Stimulated activated CD4-positive, alpha-beta T cell treated with anti-CD3 and anti-CD28 coated beads, TNF-alpha, amount 100 ng/mL, for 24 hours (primary cell): ENCODE data around the gene HES7.
"Not testable (repeated sequence)": the region's sequence is repeated elsewhere in the genome, so short reads cannot be mapped to it uniquely, and the experiment has no call there.

Experiments
- DNase-seq, 3 experiments: peaks; one replicate each; pipeline ENCODE4 v3.0.0-alpha.2; 2020; ENCODE audit warnings: low read depth in 3 of 3

HES7 gene

DNA sequence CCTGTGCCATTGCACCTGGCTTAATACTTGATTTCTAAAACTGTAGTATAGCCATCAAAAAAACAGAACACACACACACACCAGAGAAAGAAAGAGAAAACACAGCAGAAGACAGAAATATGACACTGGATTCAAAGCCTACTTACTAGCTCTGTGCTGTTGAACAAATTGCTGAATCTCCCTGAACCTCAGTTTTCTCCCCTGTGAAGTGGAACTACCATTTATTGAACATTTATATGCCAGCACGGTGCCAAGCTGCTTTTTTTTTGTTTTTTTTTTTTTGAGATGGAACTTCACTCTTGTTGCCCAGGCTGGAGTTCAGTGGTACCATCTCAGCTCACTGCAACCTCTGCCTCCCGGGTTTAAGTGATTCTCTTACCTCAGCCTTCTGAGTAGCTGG lies 23.1 kb downstream of the HES7 start:
- no peak for DNase-seq

DNA sequence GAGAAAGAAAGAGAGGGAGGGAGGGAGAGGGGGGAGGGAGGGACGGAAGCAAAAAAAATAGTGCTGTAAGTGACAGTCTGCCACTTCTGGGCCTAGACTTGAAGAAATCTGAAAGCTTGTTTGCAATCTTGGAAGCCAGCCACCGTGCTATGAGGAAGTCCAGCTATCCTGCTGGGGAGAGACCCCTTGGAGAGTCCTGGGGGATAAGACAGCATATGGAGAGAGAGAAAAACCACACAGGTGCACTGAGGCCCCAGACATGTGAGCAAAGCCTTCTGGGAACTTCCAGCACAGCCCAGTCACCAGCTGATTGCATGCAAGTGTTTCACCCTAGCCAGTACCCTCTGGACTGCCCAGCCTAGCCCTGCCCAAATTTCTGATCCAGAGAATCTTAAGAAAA lies 23.8 kb downstream of the HES7 start:
- no peak for DNase-seq

DNA sequence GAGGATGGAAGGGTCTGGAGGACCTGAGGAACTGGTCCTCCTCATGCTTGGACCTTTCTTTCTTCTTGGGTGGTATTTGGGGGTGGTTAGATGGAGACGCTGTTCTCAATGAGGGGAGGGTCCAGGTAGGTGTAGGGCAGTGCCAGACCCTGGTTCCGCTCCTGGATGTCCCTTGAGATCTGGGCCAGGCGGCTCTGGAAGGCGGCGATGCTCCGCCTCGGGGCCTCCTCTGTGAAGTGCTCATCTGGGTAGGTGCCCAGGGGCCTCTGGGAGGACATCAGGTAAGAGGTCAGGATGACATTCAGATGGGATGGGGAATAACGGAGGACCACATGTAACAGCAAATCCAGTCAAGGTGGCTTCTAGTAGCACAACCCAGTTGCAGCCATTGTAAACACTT lies 27.4 kb downstream of the HES7 start:
- no peak for DNase-seq

DNA sequence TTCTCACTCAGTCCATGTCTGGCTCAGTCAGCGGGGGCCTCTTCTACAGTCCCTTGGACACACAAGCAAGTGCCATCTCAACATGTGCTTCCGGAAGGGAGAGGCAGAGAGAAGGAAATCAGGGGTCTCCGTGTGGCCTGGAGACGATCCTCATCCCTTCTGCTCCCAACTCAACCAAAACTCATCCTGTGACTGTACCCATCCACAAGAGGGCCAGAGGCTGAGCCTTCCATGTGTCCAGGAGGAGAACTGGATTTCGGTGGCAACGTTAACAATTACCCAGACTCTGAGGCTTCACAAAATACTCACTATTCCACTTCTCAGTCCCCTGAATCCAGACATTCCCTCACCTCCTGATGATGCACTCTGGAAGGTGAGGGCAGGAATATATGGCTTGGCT lies 28.5 kb downstream of the HES7 start:
- DNase-seq: no peak

DNA sequence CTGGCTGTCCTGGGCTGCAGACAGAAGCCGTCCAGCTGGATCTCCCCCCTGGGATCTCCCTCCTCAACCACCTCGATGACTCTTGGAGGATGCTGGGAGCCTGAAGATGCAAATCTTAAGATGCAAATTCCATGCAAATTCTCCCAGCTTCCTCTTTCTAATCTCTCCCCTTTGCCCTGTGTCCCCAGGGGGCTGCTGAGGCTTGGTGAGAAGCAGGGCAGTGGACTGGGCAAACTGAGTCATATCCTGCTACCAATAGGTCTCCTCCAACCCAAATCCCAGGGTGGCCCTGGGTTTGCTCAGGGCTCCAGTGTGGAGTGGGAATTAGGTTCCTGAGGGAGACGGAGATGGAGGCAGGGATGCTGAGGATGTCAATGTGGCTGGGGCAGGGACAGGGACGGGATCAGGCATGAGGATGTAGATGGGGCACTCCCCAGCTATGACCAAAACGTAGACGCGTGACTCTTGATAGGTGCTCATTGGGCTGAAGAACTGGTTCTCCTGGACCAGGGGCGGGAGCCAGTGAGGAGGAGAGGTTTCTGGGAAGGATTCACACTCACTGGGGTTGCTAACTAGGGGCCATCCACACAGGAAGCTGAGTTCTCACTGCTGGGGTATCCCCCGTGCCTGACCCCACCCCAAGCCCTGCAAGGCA lies 32.7 kb downstream of the HES7 start:
- no peak for DNase-seq

DNA sequence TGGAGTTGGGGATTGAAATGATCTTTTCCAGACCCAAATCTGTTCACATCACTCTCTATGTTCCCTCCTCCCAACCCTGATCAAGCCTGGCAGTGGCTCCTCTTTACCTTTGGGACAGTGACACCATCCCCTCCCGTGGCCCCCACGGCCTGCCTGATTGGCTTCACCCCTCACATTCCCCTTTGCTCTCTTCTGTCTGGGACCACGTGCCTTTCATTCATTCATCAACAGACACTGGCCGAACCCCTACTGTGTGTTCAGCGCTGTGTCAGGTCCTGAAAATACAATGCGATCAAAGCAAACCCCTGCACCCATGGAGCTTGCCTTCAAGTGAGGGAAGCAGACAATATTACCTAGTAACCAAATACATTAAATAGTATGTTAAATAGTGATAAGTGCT lies 34.2 kb downstream of the HES7 start:
- no peak for DNase-seq

DNA sequence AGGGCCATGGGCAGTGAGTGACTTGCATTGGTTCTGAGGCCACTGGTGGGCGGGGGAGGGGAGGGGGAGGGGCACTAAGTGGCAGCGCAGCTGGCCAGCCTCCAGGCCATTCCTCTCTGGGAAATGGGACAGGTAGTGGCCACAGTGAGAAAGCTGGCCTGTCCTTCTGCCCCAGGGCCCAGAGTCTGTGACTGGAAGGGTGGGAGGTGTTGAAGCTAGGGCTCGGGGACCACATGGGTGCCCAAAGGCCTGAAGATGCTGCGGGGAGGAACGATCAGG lies 36.0 kb downstream of the HES7 start:
- DNase-seq: no peak

DNA sequence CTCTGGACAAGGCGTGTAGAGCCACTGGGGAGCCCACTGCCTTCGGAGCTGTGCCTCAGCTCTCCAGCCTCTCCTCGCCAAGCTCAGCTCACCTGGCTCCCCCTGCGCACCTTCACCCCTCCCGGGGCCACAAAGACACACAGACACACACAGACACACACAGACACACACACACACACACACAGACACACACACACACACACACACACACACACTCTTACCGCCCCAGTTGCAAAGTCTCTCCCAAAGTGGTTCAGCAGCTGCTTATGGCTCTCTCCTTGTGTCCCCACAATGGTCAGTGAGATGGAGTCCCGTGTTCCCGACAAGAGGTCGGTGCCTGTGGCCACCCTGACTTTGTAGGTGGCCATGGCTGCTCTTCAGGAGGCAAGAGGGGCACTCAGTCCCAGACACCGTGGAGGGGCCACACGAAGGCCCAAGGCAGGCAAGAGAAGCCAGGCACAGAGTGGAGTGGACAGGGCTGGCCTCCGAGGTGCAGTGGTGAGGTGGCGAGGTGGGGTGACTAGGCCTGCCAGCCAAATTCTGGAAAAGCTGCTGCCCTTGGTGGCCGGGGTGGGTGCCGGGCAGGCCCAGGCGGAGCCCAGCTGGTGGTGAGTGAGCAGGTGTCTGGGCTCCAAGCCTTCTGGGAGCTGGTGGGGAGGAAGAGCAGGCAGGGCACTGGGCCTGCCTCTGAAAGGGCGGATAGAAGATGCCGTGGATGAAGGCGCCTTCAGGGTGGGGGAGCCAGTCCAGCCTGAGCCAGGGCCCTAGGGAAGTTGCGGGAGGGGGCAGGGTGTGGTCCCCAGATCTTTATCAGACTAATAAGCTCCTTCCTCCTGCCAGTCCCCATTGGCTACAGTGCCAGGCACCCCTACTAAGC lies 36.6 kb downstream of the HES7 start, which contains the start of gene ALOX12B:
Gene ALOX12B (minus strand): TSS at position 642 of the 877 bp plus-strand sequence. CDS start 274 bp downstream, at position 368.
- no peak for DNase-seq

DNA sequence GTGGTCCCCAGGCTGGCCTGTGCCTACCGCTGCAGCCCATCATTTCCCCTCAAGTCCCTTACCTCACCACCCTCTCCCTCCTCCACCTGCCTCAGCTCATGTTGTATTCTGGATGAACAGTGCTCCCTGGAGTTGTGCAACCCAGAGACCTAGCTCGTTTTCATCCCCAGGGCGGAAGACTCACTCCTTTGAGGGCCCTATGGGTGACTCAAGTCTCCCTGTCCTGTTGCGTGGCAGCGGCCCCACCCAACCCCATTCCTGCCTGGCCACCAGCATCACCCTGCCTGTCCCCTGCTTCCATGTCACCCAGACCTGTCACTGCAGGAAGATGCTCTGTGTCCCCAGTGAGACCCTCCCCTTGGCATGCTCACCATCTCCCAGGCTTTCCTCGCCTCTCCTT lies 39.7 kb downstream of the HES7 start:
- no peak for DNase-seq

DNA sequence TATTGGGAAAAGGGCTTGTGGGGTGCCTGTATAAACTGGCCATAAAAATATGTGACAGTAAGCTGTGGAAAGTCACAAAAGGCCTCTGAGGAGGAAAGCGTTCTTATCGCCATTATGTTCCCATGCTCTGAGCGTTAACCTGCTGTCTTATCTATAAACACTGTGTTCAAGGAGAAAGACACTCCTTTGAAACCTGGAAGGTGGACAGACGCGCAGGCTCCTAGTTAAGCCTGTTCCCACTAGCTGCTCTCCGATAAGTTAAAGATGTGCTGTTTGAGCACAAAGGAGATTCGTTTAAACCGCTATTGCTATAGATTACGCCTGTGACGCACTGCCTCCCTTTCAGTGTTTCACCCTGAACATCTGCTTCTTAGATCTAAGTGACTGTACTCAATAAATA lies 41.6 kb downstream of the HES7 start:
- DNase-seq: no peak

DNA sequence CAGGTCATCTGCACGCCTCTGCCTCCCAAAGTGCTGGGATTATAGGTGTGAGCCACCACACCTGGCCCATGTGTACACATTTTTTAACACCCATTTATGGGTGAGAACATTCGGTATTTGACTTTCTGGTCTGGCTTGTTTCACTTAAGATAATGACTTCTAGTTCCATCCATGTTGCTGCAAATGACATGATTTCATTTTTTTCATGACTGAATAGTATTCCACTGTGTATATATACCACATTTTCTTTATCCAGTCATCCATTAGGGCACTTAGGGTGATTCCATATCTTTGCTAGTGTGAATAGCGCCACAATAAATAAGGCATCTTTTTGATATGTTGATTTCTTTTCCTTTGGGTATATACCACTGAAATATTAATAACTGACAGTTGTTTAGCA lies 42.0 kb downstream of the HES7 start:
- DNase-seq: no peak

DNA sequence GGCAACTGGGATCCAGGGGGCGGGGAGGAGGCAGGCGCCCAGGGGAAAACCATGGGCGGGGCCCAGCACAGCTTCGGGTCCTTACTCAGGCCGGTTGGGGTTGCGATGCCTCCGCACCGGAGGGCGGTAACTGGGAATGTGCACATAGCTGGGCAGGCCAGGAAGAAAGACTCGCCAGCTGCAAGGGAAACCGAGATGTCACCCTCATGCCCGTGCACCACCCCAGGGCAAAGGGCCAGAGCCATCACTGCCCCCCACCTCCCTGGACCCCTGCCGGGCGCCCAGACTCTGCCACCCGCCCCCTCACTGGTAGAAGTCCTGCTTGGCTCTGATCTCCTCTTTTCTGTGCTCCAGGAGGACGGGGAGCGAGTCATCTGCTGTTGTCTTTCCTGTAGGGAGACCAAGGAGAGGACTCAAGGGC lies 43.1 kb downstream of the HES7 start:
- DNase-seq: no peak

DNA sequence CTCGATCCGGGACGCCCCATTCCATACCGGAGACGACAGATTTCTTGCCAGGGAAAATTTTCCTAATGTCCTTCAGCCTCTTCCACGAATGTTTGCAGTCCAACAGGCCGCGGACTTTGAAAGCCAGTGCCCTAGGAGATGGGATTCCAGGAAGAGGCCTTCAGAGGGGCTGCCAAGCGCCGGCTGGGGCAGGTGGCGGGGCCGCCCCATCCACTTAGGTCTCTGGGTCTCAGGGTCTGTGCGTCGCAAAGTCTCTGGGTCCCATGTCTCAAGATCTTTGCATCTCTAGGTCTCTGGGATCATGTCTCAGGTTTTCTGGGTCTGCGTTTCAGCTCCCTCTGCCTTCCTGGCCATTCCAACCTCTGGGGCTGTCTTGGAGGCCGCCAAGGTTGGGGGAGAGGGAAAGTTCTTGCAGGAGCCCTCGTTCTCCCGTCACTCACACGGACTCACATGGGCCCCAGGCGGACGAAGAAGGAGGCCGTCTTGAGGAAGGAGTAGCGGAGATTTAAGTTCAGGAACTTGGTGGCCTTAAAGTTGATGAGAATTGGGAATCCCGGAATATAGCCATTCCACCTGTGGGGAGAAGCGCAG lies 43.6 kb downstream of the HES7 start:
- no peak for DNase-seq

DNA sequence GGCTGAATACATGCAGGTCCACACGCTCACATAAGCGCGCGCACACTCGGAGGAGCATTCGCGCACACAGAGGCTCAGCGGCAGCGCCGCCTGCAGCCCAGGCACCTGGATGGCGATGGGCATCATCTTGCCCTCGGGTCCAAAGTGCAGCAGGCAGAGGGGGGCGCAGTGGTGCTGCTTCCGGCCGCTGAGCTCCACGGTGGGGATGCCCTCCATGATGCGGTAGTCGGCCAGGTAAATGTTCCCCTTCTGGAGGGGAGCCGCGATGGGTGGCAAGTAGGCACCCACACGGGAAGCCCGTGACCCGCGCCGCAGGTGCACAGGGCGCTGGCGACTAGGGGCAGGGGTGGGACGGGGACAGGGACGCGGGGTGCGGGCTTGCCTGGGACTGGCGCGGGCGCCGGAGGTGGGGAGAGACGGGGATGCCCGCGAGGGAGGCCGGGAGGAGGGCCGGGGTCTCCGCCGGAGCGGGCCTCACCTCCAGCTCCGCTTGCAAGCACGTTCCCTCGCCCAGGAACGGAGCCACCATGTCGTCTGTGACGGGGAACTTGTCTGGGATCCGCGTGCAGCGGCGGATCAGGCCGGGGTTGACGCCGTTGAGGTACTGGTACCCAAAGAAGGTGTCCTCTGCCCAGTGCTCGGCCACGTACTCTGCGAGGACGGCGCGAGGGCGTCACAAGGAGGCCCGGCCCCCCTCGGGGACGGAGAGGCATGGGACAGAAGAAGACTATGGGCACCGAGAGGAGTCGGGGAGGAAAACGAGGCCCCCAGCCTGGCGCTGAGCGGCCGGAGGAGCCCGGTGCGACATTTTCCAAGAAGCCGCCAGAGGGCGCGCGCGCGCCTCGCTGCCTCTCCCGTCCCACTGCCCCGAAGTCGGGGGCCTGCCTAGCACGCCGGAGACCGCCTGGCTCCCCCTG lies 44.4 kb downstream of the HES7 start:
- peak; percentile 65 to 83 (median 69) for DNase-seq

DNA sequence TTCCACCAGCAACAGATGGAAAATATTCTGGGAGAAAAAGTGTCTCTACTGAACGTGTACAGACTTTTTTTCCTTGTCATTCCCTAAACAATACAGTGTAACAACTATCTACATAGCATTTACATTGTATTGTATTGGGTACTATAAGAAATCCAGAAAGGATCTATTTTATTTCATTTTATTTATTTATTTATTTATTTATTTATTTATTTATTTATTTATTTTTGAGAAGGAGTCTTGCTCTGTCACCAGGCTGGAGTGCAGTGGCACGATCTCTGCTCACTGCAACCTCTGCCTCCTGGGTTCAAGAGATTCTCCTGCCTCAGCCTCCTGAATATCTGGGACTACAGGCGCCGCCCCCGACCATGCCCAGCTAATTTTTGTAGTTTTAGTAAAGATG lies 46.0 kb downstream of the HES7 start:
- DNase-seq: not testable (repeated sequence)

DNA sequence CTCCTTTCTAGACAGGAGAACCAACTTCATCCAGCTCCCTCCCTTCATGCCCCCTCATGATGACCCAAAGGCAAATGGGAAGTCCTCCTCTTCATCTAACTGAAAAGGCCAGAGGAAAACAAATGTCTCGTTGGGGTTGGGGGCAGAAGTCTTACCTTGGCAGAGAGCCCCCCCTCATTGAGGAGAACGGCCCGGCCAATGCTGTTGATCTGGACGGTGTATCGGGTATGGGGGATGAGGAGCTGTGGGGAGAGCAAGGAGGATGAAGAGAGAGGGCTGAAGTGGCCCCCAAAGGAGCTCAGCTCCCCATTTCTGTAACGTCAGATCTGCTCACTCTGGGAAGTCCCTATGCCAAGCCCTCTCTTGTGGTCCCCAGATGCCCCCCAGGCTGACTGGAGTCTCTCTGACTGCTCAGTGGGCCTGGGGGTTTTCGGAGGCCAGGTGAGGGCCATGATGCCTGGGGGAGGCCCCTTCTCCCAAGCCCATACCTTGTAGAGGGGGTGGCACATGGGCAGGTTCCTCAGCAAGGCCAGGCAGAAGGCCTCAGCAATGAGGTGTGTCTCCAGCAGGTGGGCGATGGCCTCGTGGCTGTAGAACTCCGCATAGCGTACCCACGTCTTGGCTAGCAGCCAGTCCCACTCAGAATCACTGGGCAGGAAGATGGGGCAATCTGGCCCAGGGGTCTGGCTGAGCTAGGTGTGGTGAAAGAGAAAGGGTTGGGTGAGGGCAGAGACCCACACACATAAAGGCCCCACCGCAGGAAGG lies 47.2 kb downstream of the HES7 start:
- DNase-seq: no peak

DNA sequence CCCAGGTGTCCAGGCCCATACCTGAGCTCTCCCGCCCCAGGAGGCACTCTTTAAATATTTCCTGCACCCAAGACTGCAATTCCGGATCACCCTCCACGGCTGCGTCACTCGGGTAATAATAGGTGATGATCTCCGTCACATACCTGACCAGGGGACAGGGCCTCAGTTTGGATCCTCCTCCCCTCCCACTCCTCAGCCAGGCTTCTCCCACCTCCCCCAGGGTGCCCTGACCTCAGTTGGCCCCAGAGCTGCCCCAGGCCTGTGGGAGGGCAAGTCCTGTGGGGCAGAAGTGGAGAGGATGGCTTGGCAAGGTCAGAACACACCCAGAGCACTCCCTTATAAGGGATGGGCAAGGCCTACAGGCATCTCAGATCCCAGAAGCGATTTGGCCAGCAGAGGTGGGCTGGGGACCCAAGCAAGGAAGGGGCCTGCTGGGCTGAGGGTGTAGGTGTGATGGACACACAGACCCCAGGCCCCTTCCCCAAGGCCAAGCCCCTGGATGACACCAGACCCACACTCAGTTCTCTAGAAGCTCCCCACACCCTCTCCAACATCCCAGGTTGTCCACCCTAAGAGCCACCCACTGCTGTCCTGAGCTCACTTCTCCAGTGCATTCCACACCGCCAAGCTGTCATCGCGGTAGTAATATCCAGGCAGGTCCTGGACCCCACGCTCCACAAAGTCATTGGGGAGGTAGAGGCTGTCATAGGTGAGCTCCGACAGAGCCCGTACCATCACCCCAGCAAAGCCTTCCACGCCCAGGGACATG lies 48.1 kb downstream of the HES7 start:
- no peak for DNase-seq

DNA sequence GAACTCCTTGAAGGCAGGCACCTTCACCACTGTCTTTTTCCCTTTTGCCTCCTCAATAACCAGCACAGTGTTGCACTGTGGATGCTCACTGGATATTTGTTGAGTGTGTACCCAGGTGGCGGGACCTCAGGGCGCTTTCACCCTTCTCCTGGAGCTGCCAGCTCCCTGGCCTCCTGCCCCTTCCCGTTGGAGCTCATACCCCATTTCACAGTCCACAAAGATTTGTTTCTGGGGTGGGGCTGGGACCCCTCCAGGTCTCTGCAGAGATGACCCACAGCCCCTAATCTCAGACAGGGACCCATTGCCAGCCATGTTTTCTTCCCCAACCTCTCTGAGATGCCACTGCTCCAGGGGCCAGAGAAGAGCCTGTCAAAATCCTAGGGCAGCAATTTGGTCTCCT lies 48.8 kb downstream of the HES7 start:
- no peak for DNase-seq

DNA sequence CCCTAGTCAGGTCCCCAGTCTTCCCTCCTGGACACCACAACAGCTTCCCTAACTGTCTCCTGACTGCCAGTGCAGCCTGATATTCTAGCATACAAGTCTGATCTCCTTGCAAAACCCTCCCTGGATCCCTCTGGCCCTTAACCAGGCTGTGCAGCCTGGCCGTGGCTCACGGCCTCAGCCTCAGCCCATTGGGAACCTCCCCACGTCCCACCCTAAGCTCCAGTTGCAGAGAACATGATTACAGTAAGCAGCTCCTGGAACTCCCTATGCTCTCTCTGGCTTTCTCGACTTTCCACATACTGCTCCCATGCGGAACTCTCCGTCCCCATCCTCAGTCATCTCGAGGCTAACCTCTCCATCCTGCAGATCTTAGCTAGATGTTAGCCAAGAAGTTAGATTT lies 49.4 kb downstream of the HES7 start:
- no peak for DNase-seq
